DOHH2 (cell line): ENCODE results near the gene ASB9.

Experiments used
- H3F3A ChIP-seq: fragments of 200-600 bp; sonication (generic), shearing (Covaris generic); 2 replicates; pipeline ENCODE4 v1.6.0; 2016; ENCODE audit warnings: antibody characterized with exemption, mild to moderate bottlenecking; ENCODE audit not compliant: control insufficient read depth, insufficient read depth
- H3K27ac ChIP-seq: fragments of 200-600 bp; sonication (generic); 2 replicates; pipeline ENCODE4 v1.5.1; 2014; ENCODE audit warnings: low read depth, mild to moderate bottlenecking, low read length, moderate library complexity
- H3K27me3 ChIP-seq: fragments of 200-600 bp; sonication (generic); 2 replicates; pipeline ENCODE4 v1.6.1; 2014; ENCODE audit warnings: mild to moderate bottlenecking, low read length, mixed read lengths; ENCODE audit not compliant: control insufficient read depth
- H3K36me3 ChIP-seq: fragments of 200-600 bp; sonication (generic); 2 replicates; pipeline ENCODE4 v1.6.1; 2014; ENCODE audit warnings: mild to moderate bottlenecking, low read length, moderate library complexity, mixed read lengths; ENCODE audit not compliant: control insufficient read depth
- H3K4me1 ChIP-seq: fragments of 200-600 bp; sonication (generic); 2 replicates; pipeline ENCODE4 v1.6.1; 2014; ENCODE audit warnings: mild to moderate bottlenecking, low read length, mixed read lengths; ENCODE audit not compliant: control insufficient read depth
- H3K4me2 ChIP-seq: fragments of 200-600 bp; sonication (generic); 2 replicates; pipeline ENCODE4 v1.6.0; 2014; ENCODE audit warnings: mild to moderate bottlenecking, low read length, moderate library complexity
- H3K4me3 ChIP-seq: fragments of 200-600 bp; sonication (generic); 2 replicates; pipeline ENCODE4 v1.5.1; 2014; ENCODE audit warnings: mild to moderate bottlenecking, low read length, mixed read lengths
- H3K79me2 ChIP-seq: fragments of 200-600 bp; sonication (generic); 2 replicates; pipeline ENCODE4 v1.6.1; 2014; ENCODE audit warnings: mild to moderate bottlenecking, low read length, mixed read lengths; ENCODE audit not compliant: control insufficient read depth
- H3K9me2 ChIP-seq: fragments of 200-600 bp; sonication (generic); replicated peaks from 2 replicates; pipeline ENCODE4 v1.6.1; 2014; ENCODE audit warnings: mild to moderate bottlenecking, low read length, mixed read lengths; ENCODE audit not compliant: control insufficient read depth
- H3K9me3 ChIP-seq: fragments of 200-600 bp; sonication (generic); 2 replicates; pipeline ENCODE4 v1.6.1; 2014; ENCODE audit warnings: antibody characterized with exemption, low read length, mixed read lengths; ENCODE audit not compliant: control insufficient read depth, insufficient read depth
- H4K20me1 ChIP-seq: fragments of 200-600 bp; sonication (generic); 2 replicates; pipeline ENCODE4 v1.6.0; 2014; ENCODE audit warnings: low read depth, mild to moderate bottlenecking, antibody characterized with exemption, low read length, moderate library complexity; ENCODE audit not compliant: control insufficient read depth, insufficient read depth
- EZH2phosphoT487 ChIP-seq: fragments of 200-600 bp; sonication (generic); IDR thresholded peaks from 2 replicates; pipeline ENCODE4 v1.6.1; 2017; ENCODE audit warnings: borderline replicate concordance, mild to moderate bottlenecking, antibody characterized with exemption, low read length, moderate library complexity, mixed read lengths
- TF ChIP-seq, protein P1 (sequence below): fragments of 200-600 bp; sonication (generic); IDR thresholded peaks from one replicate; pipeline ENCODE4 v1.5.1; 2014; ENCODE audit warnings: antibody characterized with exemption, mild to moderate bottlenecking, low read depth, low read length; ENCODE audit not compliant: poor library complexity, severe bottlenecking

The ASB9 gene

DNA sequence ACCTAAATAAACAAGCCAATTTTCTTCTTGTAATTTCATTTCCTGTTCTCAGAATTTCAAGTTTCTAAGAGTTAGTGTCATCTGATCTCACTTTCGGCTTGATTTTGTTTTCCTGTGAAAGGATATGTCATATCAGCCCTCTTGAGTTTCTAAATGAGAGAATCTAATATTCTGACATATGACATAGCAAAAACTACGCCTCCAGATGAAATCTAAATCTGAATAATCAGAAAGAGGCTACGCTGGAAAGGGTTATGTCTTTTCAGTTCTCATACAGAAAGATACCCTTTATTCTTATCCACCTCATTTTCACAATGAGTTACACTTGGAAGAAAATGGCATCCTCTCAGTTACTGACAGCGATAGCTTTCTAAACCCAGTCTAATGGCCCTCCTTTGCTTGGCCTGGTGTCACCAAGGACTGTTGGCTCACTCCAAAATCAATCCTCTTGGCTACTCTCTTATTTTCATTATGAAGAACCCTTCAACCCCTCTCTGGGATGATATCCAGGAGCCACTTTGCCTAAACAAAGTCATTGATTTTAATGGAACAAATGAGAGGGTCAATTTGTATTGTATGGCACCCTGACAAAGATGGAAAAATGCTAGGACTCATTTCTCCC is 65.6 kb downstream of the ASB9 start:
- no peak overlapping the region for H3K27ac ChIP-seq
- no peaks in the 10 kb centered on the region for H3F3A ChIP-seq
- no peak overlapping the region for H3K4me3 ChIP-seq
- no peak overlapping the region for H3K4me2 ChIP-seq
- H3K9me3 ChIP-seq: no peaks in the 10 kb centered on the region
- no peaks in the 10 kb centered on the region for H3K27me3 ChIP-seq
- no peaks in the 10 kb centered on the region for H3K4me1 ChIP-seq
- TF ChIP-seq, protein P1, sequence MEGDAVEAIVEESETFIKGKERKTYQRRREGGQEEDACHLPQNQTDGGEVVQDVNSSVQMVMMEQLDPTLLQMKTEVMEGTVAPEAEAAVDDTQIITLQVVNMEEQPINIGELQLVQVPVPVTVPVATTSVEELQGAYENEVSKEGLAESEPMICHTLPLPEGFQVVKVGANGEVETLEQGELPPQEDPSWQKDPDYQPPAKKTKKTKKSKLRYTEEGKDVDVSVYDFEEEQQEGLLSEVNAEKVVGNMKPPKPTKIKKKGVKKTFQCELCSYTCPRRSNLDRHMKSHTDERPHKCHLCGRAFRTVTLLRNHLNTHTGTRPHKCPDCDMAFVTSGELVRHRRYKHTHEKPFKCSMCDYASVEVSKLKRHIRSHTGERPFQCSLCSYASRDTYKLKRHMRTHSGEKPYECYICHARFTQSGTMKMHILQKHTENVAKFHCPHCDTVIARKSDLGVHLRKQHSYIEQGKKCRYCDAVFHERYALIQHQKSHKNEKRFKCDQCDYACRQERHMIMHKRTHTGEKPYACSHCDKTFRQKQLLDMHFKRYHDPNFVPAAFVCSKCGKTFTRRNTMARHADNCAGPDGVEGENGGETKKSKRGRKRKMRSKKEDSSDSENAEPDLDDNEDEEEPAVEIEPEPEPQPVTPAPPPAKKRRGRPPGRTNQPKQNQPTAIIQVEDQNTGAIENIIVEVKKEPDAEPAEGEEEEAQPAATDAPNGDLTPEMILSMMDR: no peak
- TF ChIP-seq EZH2phosphoT487: no peak
- H3K9me2 ChIP-seq: no peaks in the 10 kb centered on the region
- H3K79me2 ChIP-seq: no peaks in the 10 kb centered on the region
- no peaks in the 10 kb centered on the region for H3K36me3 ChIP-seq
- no peaks in the 10 kb centered on the region for H4K20me1 ChIP-seq

DNA sequence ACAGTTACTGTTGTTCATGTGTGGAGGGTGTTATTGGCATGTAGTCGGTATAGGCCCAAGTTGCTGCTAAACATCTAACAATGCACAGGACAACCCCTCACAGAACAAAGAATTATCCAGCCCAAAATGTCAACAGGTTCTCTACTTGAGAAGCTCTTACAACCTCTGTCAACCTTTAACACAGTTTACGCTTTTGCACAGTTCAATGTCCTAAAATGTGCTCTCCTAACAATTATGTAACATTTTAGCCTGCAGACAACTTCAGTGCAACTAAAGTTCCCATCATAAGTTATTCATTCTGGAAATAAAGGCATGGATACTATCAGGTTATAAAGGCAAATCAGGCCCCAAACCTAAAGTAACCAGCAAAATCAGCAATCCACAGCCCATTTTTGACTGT is 66.2 kb downstream of the ASB9 start:
- no peak overlapping the region for H3K4me2 ChIP-seq
- H3K36me3 ChIP-seq: no peaks in the 10 kb centered on the region
- H3K27me3 ChIP-seq: no peaks in the 10 kb centered on the region
- H4K20me1 ChIP-seq: no peaks in the 10 kb centered on the region
- H3K9me3 ChIP-seq: no peaks in the 10 kb centered on the region
- no peaks in the 10 kb centered on the region for H3F3A ChIP-seq
- H3K79me2 ChIP-seq: no peaks in the 10 kb centered on the region
- no peaks in the 10 kb centered on the region for H3K9me2 ChIP-seq
- TF ChIP-seq, protein P1: no peak
- no peak for TF ChIP-seq EZH2phosphoT487
- H3K27ac ChIP-seq: no peak overlapping the region
- no peak overlapping the region for H3K4me3 ChIP-seq
- no peaks in the 10 kb centered on the region for H3K4me1 ChIP-seq

DNA sequence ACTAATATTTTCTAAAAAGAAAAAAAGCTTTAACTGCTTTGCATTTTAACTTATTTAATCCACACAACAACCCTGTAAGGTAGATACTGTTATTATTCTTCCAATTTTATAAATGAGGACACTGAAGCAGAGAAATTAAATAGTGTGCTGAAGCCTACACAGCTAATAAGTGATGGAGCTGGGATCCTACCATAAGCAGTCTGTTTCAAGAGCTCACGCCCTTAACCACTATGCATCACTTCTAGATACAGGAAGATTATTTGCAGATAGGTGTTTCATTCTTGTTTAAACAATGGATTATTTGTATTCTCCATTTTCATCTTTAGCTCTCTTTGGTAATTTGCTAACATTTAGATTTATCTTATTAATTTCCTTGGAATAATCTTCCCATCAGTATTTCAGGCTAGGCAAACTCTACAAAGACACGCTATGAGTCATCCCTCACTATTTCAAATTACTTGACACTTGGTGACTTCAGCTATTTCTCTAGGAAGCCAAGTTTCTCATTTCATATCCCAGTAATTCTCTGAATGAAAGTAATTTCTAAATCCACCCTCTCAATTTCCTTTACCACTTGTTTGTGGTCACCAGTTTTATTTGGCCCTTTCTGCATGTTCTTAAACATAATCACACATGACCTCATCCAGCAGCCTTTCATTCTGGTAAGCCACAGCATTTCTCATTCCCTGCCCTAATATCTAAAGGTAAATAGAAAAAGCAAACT is 67.3 kb downstream of the ASB9 start:
- H3K9me2 ChIP-seq: no peaks in the 10 kb centered on the region
- H3K27me3 ChIP-seq: no peaks in the 10 kb centered on the region
- H3K4me2 ChIP-seq: no peak overlapping the region
- H3K27ac ChIP-seq: no peak overlapping the region
- no peaks in the 10 kb centered on the region for H3K36me3 ChIP-seq
- no peak for TF ChIP-seq EZH2phosphoT487
- TF ChIP-seq, protein P1: no peak
- no peaks in the 10 kb centered on the region for H3K9me3 ChIP-seq
- no peaks in the 10 kb centered on the region for H3K79me2 ChIP-seq
- no peaks in the 10 kb centered on the region for H3K4me1 ChIP-seq
- no peak overlapping the region for H3K4me3 ChIP-seq
- no peaks in the 10 kb centered on the region for H4K20me1 ChIP-seq
- no peaks in the 10 kb centered on the region for H3F3A ChIP-seq
